NB4 (cell line): Measurements from ENCODE around the gene REEP1.

ENCODE experiments used
- POLR2A ChIP-seq: IDR thresholded peaks from 2 replicates; pipeline ENCODE4 v1.6.1; 2011; ENCODE audit warnings: mild to moderate bottlenecking; ENCODE audit not compliant: insufficient read length; ENCODE audit errors: extremely low read depth
- TF ChIP-seq, protein P1 (sequence below): IDR thresholded peaks from one replicate; pipeline ENCODE4 v1.5.1; 2012; ENCODE audit warnings: low read depth, low read length
- TF ChIP-seq, protein P2 (sequence below): IDR thresholded peaks from 2 replicates; pipeline ENCODE4 v1.6.1; 2011; ENCODE audit warnings: low read depth, low read length

- TF ChIP-seq, protein P1, sequence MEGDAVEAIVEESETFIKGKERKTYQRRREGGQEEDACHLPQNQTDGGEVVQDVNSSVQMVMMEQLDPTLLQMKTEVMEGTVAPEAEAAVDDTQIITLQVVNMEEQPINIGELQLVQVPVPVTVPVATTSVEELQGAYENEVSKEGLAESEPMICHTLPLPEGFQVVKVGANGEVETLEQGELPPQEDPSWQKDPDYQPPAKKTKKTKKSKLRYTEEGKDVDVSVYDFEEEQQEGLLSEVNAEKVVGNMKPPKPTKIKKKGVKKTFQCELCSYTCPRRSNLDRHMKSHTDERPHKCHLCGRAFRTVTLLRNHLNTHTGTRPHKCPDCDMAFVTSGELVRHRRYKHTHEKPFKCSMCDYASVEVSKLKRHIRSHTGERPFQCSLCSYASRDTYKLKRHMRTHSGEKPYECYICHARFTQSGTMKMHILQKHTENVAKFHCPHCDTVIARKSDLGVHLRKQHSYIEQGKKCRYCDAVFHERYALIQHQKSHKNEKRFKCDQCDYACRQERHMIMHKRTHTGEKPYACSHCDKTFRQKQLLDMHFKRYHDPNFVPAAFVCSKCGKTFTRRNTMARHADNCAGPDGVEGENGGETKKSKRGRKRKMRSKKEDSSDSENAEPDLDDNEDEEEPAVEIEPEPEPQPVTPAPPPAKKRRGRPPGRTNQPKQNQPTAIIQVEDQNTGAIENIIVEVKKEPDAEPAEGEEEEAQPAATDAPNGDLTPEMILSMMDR = no peak
- no peak for TF ChIP-seq POLR2A
- TF ChIP-seq, protein P2, sequence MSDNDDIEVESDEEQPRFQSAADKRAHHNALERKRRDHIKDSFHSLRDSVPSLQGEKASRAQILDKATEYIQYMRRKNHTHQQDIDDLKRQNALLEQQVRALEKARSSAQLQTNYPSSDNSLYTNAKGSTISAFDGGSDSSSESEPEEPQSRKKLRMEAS = no peak
Observed at GRCh38 chr2:86201671-86202335, 135.6 kb downstream of the REEP1 start.
